ENCODE data around the gene VAMP2. TPM values are rescaled to one million over a fixed set of nuclear protein-coding genes. Genes with fewer than 3 reads are reported as not detected.
A peak's percentile ranks its signal among the peaks of the same experiment; 100 is the strongest.

Gene VAMP2
- polyA plus RNA-seq, 2 of the 4 experiments (the other 2 are of a cell fraction): 19.2 to 21.7 TPM

GRCh38 chr17:8138672-8139371, 23.9 kb downstream of the VAMP2 start:
- H3K4me3 ChIP-seq: peak overlapping the region; percentile 58
- peak overlapping the region; percentile 88 for H3K4me2 ChIP-seq
- CTCF ChIA-PET: interaction anchor here (0.5 to 26.5 kb wide), 31 partner anchors 10 to 451 kb away, joined by 3 to 601 read pairs (median 5); partner anchors contain the start of genes ALOXE3, BORCS6, HES7 and PER1
- ATAC-seq: peak; percentile 86 to 94
- H3K4me1 ChIP-seq: peaks cover 22% of the 10 kb centered on the region
- peak; percentile 93 to 99 for DNase-seq (ENCODE audit: low read depth in 1 of 2, low spot score in 1 of 2)
- no peaks in the 10 kb centered on the region for H3K9me3 ChIP-seq
- H3K27ac ChIP-seq: peak overlapping the region; percentile 82 to 86
- under 1% methylated on average over 39 of the region's 46 CpGs for WGBS (ENCODE audit: missing lambda C conversion rate)
- POLR2A ChIA-PET: interaction anchor here (1.0 to 4.9 kb wide), 8 partner anchors 13 to 83 kb away, joined by 3 to 25 read pairs (median 4); partner anchors contain the start of genes AURKB and PER1
- FAIRE-seq: peak; percentile 98
- TF ChIP-seq ZNF302 (CRISPR knock-in tag; IDR thresholded peaks at IDR 0.05) (no peak), CHD4 (IDR thresholded peaks at IDR 0.05; ENCODE audit: borderline replicate concordance) (no peak), PHF8 (IDR thresholded peaks at IDR 0.05; ENCODE audit: borderline replicate concordance, low read depth) (peak; percentile 59; the same call in 1 of the 2 replicates), POLR2A (IDR thresholded peaks at IDR 0.05; ENCODE audit: low read length) (peak; percentile 47; the same call in 1 of the 2 replicates), RCOR1 (IDR thresholded peaks at IDR 0.05; ENCODE audit: low read depth, low read length) (no peak), SREBF2 (IDR thresholded peaks at IDR 0.05) (peak; percentile 98), FOXS1 (CRISPR knock-in tag; IDR thresholded peaks at IDR 0.05) (0 out of 2 replicates have a peak, but pooled peaks have one; percentile 22), EHMT2 (IDR thresholded peaks at IDR 0.05; ENCODE audit: low read depth) (no peak), HDAC2 (IDR thresholded peaks at IDR 0.05) (no peak), ZC3H11A (IDR thresholded peaks at IDR 0.05) (no peak), RAD21 (conservative IDR thresholded peaks at IDR 0.05 in 1 of 2, IDR thresholded peaks at IDR 0.05 in 1 of 2) (peak; percentile 90 to 93), HOXB13 (CRISPR knock-in tag; IDR thresholded peaks at IDR 0.05; ENCODE audit: low read depth) (no peak), HEYL (CRISPR knock-in tag; IDR thresholded peaks at IDR 0.05) (no peak), ZSCAN20 (CRISPR knock-in tag; IDR thresholded peaks at IDR 0.05) (no peak), MAZ (IDR thresholded peaks at IDR 0.05; ENCODE audit: borderline replicate concordance, low read depth, low read length) (peak; percentile 36; the same call in 1 of the 2 replicates), FOSL2 (IDR thresholded peaks at IDR 0.05) (no peak), FOSL2 (CRISPR knock-in tag; IDR thresholded peaks at IDR 0.05) (no peak), KDM5A (IDR thresholded peaks at IDR 0.05) (no peak), EP300 (IDR thresholded peaks at IDR 0.05) (peak in 1 of 2 experiments; percentile 27; a peak in 1 of 5 replicates), CBX2 (IDR thresholded peaks at IDR 0.05; ENCODE audit: borderline replicate concordance, low read depth) (no peak), NFE2L2 (conservative IDR thresholded peaks at IDR 0.05; ENCODE audit: low read length) (no peak), REST (IDR thresholded peaks at IDR 0.05) (peak; percentile 83), CBX8 (IDR thresholded peaks at IDR 0.05) (no peak), JUN (IDR thresholded peaks at IDR 0.05) (peak; percentile 55 to 78; a peak in 3 of 5 replicates), HOXA7 (CRISPR knock-in tag; IDR thresholded peaks at IDR 0.05) (no peak), RNF2 (IDR thresholded peaks at IDR 0.05; ENCODE audit: borderline replicate concordance, low read depth) (no peak), TP53 (CRISPR knock-in tag; IDR thresholded peaks at IDR 0.05) (peak; percentile 89; the same call in 1 of the 2 replicates), ATOH8 (CRISPR knock-in tag; IDR thresholded peaks at IDR 0.05; ENCODE audit: low read depth) (no peak), CEBPB (IDR thresholded peaks at IDR 0.05) (no peak; a peak in 1 of 4 replicates), USF2 (IDR thresholded peaks at IDR 0.05) (0 out of 2 replicates have a peak, but pooled peaks have one; percentile 15), MAX (IDR thresholded peaks at IDR 0.05) (peak; percentile 90), TFCP2L1 (CRISPR knock-in tag; IDR thresholded peaks at IDR 0.05) (peak; percentile 75; the same call in 1 of the 2 replicates), SMC3 (IDR thresholded peaks at IDR 0.05) (peak; percentile 95), NPAS2 (CRISPR knock-in tag; IDR thresholded peaks at IDR 0.05; ENCODE audit: borderline replicate concordance) (peak; percentile 46; the same call in 1 of the 2 replicates), CHD2 (IDR thresholded peaks at IDR 0.05; ENCODE audit: low read length, partially characterized antibody) (peak; percentile 87), RARB (CRISPR knock-in tag; IDR thresholded peaks at IDR 0.05) (0 out of 2 replicates have a peak, but pooled peaks have one; percentile 22)
- TF ChIP-seq, protein P1, sequence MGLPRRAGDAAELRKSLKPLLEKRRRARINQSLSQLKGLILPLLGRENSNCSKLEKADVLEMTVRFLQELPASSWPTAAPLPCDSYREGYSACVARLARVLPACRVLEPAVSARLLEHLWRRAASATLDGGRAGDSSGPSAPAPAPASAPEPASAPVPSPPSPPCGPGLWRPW (IDR thresholded peaks at IDR 0.05): no peak
